CD4-positive, alpha-beta T cell (primary cell): ENCODE data around the gene OLAH. TPM values are rescaled to one million over a fixed set of nuclear protein-coding genes. Genes with fewer than 3 reads are reported as not detected.

Experiments used
- ATAC-seq: fragments of 200-7000 bp; cut with Tn5 transposase; one replicate; pipeline ENCODE4 v1.10.0; 2022; ENCODE audit warnings: mild to moderate bottlenecking; ENCODE audit not compliant: poor library complexity
- CTCF ChIA-PET: fragments of 350-600 bp; sonication (Branson Sonifier 250); formaldehyde crosslinking; loops from one replicate; lab custom pipeline; 2021; ENCODE audit warnings: antibody characterized with exemption, inconsistent platforms; lab: Charles Lee
- POLR2A ChIA-PET: fragments of 350-600 bp; sonication (Branson Sonifier 250); formaldehyde crosslinking; loops from one replicate; lab custom pipeline; 2021; ENCODE audit warnings: antibody characterized with exemption, inconsistent platforms; lab: Charles Lee
- DNase-seq, 14 experiments: peaks; one replicate each; pipeline ENCODE4 v3.0.0-alpha.2; 2013 to 2020; ENCODE audit warnings: mixed read lengths in 2 of 14
- H3K27ac ChIP-seq, 2 donors: one replicate each; pipeline versions ENCODE4 v1.5.1 to v1.7.0; 2013; ENCODE audit warnings: low read length in 2 of 2, low read depth in 1 of 2, mild to moderate bottlenecking in 1 of 2
- H3K27me3 ChIP-seq, 2 experiments: 1 replicate in 1 of 2; 2 replicates in 1 of 2; pipeline versions ENCODE4 v1.6.1 to v1.7.0; 2013; ENCODE audit warnings: low read length in 2 of 2, control low read depth in 1 of 2, mild to moderate bottlenecking in 1 of 2, moderate library complexity in 1 of 2; ENCODE audit not compliant: insufficient read depth in 2 of 2, control insufficient read depth in 1 of 2
- H3K36me3 ChIP-seq: one replicate; pipeline ENCODE4 v1.6.1; 2013; ENCODE audit warnings: low read length, control low read depth; ENCODE audit not compliant: insufficient read depth
- H3K4me1 ChIP-seq: one replicate; pipeline ENCODE4 v1.6.1; 2013; ENCODE audit warnings: low read length, control low read depth; ENCODE audit not compliant: insufficient read depth
- H3K4me3 ChIP-seq: one replicate; pipeline ENCODE4 v1.5.1; 2013; ENCODE audit warnings: mild to moderate bottlenecking, low read length, moderate library complexity
- H3K9me3 ChIP-seq, 2 experiments: 1 replicate in 1 of 2; 2 replicates in 1 of 2; pipeline versions ENCODE4 v1.6.1 to v1.7.0; 2013; ENCODE audit warnings: low read length in 2 of 2, mild to moderate bottlenecking in 2 of 2, control low read depth in 1 of 2, moderate library complexity in 1 of 2; ENCODE audit not compliant: control insufficient read depth in 1 of 2, insufficient read depth in 1 of 2
- H3K27ac Mint-ChIP-seq: one replicate; pipeline ENCODE4 v1.8.0; 2020; ENCODE audit warnings: mixed read lengths
- H3K27me3 Mint-ChIP-seq: one replicate; pipeline ENCODE4 v1.8.0; 2021; ENCODE audit warnings: mixed read lengths
- H3K36me3 Mint-ChIP-seq: one replicate; pipeline ENCODE4 v1.8.0; 2021; ENCODE audit warnings: low read depth, mixed read lengths
- H3K4me1 Mint-ChIP-seq: one replicate; pipeline ENCODE4 v1.8.0; 2021; ENCODE audit warnings: low read depth, mixed read lengths
- H3K4me3 Mint-ChIP-seq: one replicate; pipeline ENCODE4 v1.8.0; 2020; ENCODE audit warnings: mild to moderate bottlenecking, mixed read lengths
- H3K9me3 Mint-ChIP-seq: one replicate; pipeline ENCODE4 v1.8.0; 2020; ENCODE audit warnings: mixed read lengths
- CTCF ChIP-seq: fragments of 200-600 bp; IDR thresholded peaks from one replicate; pipeline ENCODE4 v1.8.0; 2022; ENCODE audit warnings: antibody characterized with exemption, mild to moderate bottlenecking
- intact Hi-C, 2 experiments: fragments of 100-400 bp; cut with DNase I in 1 of 2; cut with micrococcal nuclease in 1 of 2; formaldehyde crosslinking; loops; one replicate each; pipeline versions ENCODE4 v1.15.1 to v1.9.0; 2023 to 2025; cut with DNase I, micrococcal nuclease
- total RNA-seq, 174 experiments: library from RNA in 2 of 174; stranded (reverse) in 2 of 174; gene quantifications; one replicate each; pipeline ENCODE4 v1.2.3 and lab custom pipeline; 2021 to 2026

OLAH gene
- total RNA-seq, 2 experiments from 2014 or later: 0.22 to 0.34 TPM

DNA sequence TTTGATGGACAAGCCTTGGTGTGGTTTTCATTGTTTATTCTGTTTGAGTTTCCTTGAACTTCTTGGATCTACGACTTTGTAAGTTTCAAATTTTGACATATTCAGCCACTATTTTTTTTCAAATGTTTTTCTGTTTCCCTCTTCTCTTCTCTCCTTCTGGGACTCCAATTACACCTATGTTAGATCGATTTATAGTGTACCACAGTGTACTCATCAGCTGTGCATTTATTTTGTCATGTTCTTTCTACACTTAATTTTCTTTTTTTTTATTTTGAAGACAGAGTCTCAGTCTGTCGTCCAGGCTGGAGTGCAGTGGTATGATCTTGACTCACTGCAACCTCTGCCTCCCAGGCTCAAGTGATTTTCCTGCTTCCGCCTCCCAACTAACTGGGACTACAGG, 16.2 kb downstream of the OLAH start:
- no peaks in the 10 kb centered on the region for H3K27me3 ChIP-seq
- H3K36me3 ChIP-seq: no peaks in the 10 kb centered on the region
- ChIA-PET CTCF (no interaction called here), POLR2A (no interaction called here)
- no peak overlapping the region for H3K4me3 ChIP-seq
- TF ChIP-seq CTCF: no peak
- ATAC-seq: no peak
- Mint-ChIP-seq H3K4me1 (no peaks in the 10 kb centered on the region), H3K9me3 (peaks cover 8% of the 10 kb centered on the region), H3K27me3 (peaks cover 6% of the 10 kb centered on the region), H3K4me3 (no peak overlapping the region), H3K27ac (no peak overlapping the region), H3K36me3 (no peaks in the 10 kb centered on the region)
- peaks cover 4 to 11% of the 10 kb centered on the region in 2 experiments for H3K9me3 ChIP-seq
- H3K4me1 ChIP-seq: no peaks in the 10 kb centered on the region
- no peak overlapping the region for H3K27ac ChIP-seq
- no peak for DNase-seq
- intact Hi-C loops: no loop called here

DNA sequence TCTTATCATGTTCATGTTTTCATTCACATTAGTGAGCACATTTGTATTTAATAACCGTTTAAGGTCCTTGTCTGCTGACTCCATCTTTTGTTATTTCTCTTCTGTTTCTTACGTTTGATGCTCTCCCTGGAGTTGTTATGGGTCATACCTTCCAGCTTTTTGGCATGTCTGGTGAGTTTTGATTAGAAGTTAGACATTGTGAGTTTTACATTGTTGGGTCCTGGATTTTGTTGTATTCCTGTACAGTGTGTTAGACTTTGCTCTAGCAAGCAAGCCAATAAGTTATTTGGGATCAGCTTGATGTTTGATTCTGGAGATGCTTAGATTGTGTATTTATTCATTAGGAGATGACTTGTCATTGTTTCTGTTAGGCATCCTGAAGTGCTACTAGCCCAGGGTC, 16.9 kb downstream of the OLAH start:
- Mint-ChIP-seq H3K4me1 (no peaks in the 10 kb centered on the region), H3K9me3 (peaks cover 11% of the 10 kb centered on the region), H3K27ac (no peak overlapping the region), H3K27me3 (peaks cover 12% of the 10 kb centered on the region), H3K36me3 (no peaks in the 10 kb centered on the region), H3K4me3 (no peak overlapping the region)
- H3K4me3 ChIP-seq: no peak overlapping the region
- no peak for ATAC-seq
- no peaks in the 10 kb centered on the region for H3K4me1 ChIP-seq
- CTCF ChIA-PET: no interaction called here
- no peak for DNase-seq
- H3K27ac ChIP-seq: no peak overlapping the region
- peaks cover 4 to 11% of the 10 kb centered on the region in 2 experiments for H3K9me3 ChIP-seq
- POLR2A ChIA-PET: no interaction called here
- H3K27me3 ChIP-seq: no peaks in the 10 kb centered on the region
- intact Hi-C loops: no loop called here
- no peak for TF ChIP-seq CTCF
- H3K36me3 ChIP-seq: no peaks in the 10 kb centered on the region

DNA sequence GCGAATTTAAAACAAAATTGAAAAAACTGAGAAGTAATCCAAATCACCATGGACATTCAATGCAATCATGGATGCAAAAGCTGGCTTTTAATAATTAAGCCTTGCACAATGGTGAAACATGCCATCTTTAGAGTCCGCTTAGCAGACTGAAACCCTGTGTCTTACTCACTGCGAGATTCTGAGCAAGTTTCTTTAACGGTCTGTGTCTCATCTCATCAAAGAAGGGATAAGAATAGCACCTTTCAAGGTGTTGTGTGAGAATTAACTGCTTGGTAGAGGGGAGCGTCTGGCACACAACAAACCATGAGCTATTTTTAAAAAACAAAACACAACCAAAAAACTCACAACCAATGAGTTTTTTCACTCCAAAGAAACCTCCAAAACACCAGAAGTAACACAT, 23.4 kb downstream of the OLAH start:
- ATAC-seq (no peak), DNase-seq (no peak)
- Mint-ChIP-seq H3K36me3 (no peaks in the 10 kb centered on the region), H3K9me3 (peaks cover 3% of the 10 kb centered on the region), H3K27me3 (peaks cover 6% of the 10 kb centered on the region), H3K4me3 (no peak overlapping the region), H3K27ac (no peak overlapping the region), H3K4me1 (no peaks in the 10 kb centered on the region)
- intact Hi-C loops: no loop called here
- ChIA-PET CTCF (no interaction called here), POLR2A (no interaction called here)
- Histone ChIP-seq H3K4me3 (no peak overlapping the region), H3K9me3 (no peaks in the 10 kb centered on the region), H3K4me1 (no peaks in the 10 kb centered on the region), H3K36me3 (no peaks in the 10 kb centered on the region), H3K27me3 (no peaks in the 10 kb centered on the region), H3K27ac (no peak overlapping the region)
- TF ChIP-seq CTCF: no peak
